ENCODE data around the gene OBSL1.
A peak's percentile ranks its signal among the peaks of the same experiment; 100 is the strongest.

OBSL1 gene

GRCh38 chr2:219553168-219553417, 18.2 kb downstream of the OBSL1 start:
- in situ Hi-C loops (cut with MboI; ENCODE audit: low sequenced_read_pairs, unreplicated experiment) = no loop called here
- no peak for TF ChIP-seq CTCF (IDR thresholded peaks at IDR 0.05; ENCODE audit: borderline replicate concordance, control extremely low read depth, extremely low read depth, insufficient read depth, missing control alignments)
- no peak for DNase-seq (ENCODE audit: low spot score)

GRCh38 chr2:219552382-219553167, 18.8 kb downstream of the OBSL1 start:
- DNase-seq (ENCODE audit: low spot score) = peak; percentile 95
- TF ChIP-seq CTCF (IDR thresholded peaks at IDR 0.05; ENCODE audit: borderline replicate concordance, control extremely low read depth, extremely low read depth, insufficient read depth, missing control alignments) = no peak
- in situ Hi-C loops (cut with MboI; ENCODE audit: low sequenced_read_pairs, unreplicated experiment) = no loop called here

GRCh38 chr2:219551441-219552381, 19.6 kb downstream of the OBSL1 start:
- DNase-seq (ENCODE audit: low spot score) = no peak
- no peak for TF ChIP-seq CTCF (IDR thresholded peaks at IDR 0.05; ENCODE audit: borderline replicate concordance, control extremely low read depth, extremely low read depth, insufficient read depth, missing control alignments)
- in situ Hi-C loops (cut with MboI; ENCODE audit: low sequenced_read_pairs, unreplicated experiment) = no loop called here

- in situ Hi-C loops (cut with MboI; ENCODE audit: low sequenced_read_pairs, unreplicated experiment) = no loop called here
- no peak for TF ChIP-seq CTCF (IDR thresholded peaks at IDR 0.05; ENCODE audit: borderline replicate concordance, control extremely low read depth, extremely low read depth, insufficient read depth, missing control alignments)
- DNase-seq (ENCODE audit: low spot score) = no peak
Observed at GRCh38 chr2:219549619-219550018, 21.7 kb downstream of the OBSL1 start.

- no peak for DNase-seq (ENCODE audit: low spot score)
- TF ChIP-seq CTCF (IDR thresholded peaks at IDR 0.05; ENCODE audit: borderline replicate concordance, control extremely low read depth, extremely low read depth, insufficient read depth, missing control alignments) = no peak
- in situ Hi-C loops (cut with MboI; ENCODE audit: low sequenced_read_pairs, unreplicated experiment) = no loop called here
Observed at GRCh38 chr2:219548990-219549389, 22.3 kb downstream of the OBSL1 start.

GRCh38 chr2:219547621-219548020, 23.7 kb downstream of the OBSL1 start:
- in situ Hi-C loops (cut with MboI; ENCODE audit: low sequenced_read_pairs, unreplicated experiment) = no loop called here
- no peak for TF ChIP-seq CTCF (IDR thresholded peaks at IDR 0.05; ENCODE audit: borderline replicate concordance, control extremely low read depth, extremely low read depth, insufficient read depth, missing control alignments)
- no peak for DNase-seq (ENCODE audit: low spot score)

All from GM13976 (cell line).